ENCODE measurements around the gene SSBP1.

GRCh38 chr7:141713890-141714289, 24.3 kb upstream of the SSBP1 start:
- TF ChIP-seq, protein P1, sequence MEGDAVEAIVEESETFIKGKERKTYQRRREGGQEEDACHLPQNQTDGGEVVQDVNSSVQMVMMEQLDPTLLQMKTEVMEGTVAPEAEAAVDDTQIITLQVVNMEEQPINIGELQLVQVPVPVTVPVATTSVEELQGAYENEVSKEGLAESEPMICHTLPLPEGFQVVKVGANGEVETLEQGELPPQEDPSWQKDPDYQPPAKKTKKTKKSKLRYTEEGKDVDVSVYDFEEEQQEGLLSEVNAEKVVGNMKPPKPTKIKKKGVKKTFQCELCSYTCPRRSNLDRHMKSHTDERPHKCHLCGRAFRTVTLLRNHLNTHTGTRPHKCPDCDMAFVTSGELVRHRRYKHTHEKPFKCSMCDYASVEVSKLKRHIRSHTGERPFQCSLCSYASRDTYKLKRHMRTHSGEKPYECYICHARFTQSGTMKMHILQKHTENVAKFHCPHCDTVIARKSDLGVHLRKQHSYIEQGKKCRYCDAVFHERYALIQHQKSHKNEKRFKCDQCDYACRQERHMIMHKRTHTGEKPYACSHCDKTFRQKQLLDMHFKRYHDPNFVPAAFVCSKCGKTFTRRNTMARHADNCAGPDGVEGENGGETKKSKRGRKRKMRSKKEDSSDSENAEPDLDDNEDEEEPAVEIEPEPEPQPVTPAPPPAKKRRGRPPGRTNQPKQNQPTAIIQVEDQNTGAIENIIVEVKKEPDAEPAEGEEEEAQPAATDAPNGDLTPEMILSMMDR (conservative IDR thresholded peaks at IDR 0.05; ENCODE audit: low read depth, low read length) = no peak
- TF ChIP-seq EZH2 (IDR thresholded peaks at IDR 0.05; ENCODE audit: low read length, unreplicated experiment) = no peak
